HepG2 (cell line): ENCODE data around the gene SMAD3.

Source experiments
- EP300 ChIP-seq, 3 experiments: sonication (generic) in 1 of 3; formaldehyde crosslinking in 1 of 3; IDR thresholded peaks; 2 replicates each; pipeline versions ENCODE4 v1.5.1 to v1.6.1; 2011 to 2020; ENCODE audit warnings: low read depth in 2 of 3, low read length in 2 of 3, borderline replicate concordance in 1 of 3, improper control_type of control experiment in 1 of 3, mild to moderate bottlenecking in 1 of 3, missing genetic modification reagents in 1 of 3, moderate library complexity in 1 of 3
- HOXA5 ChIP-seq: sonication (generic); formaldehyde crosslinking; IDR thresholded peaks from 2 replicates; pipeline ENCODE4 v1.4.0; 2020; ENCODE audit warnings: missing genetic modification reagents
- NAIF1 ChIP-seq: sonication (generic); formaldehyde crosslinking; IDR thresholded peaks from 2 replicates; pipeline ENCODE4 v1.5.0; 2020; ENCODE audit warnings: mild to moderate bottlenecking, missing genetic modification reagents, borderline replicate concordance
- POLR2AphosphoS5 ChIP-seq: IDR thresholded peaks from 2 replicates; pipeline ENCODE4 v1.6.1; 2012; ENCODE audit warnings: low read depth, low read length
- ZKSCAN1 ChIP-seq: fragments of 150-350 bp; IDR thresholded peaks from 2 replicates; pipeline ENCODE4 v1.6.1; 2014; ENCODE audit warnings: low read length
- ZNF772 ChIP-seq: sonication (generic); formaldehyde crosslinking; IDR thresholded peaks from 2 replicates; pipeline ENCODE4 v1.5.0; 2020; ENCODE audit warnings: mild to moderate bottlenecking, missing genetic modification reagents
- ZZZ3 ChIP-seq: sonication (generic); formaldehyde crosslinking; IDR thresholded peaks from 2 replicates; pipeline ENCODE4 v1.4.0; 2020; ENCODE audit warnings: missing genetic modification reagents, mild to moderate bottlenecking, borderline replicate concordance

DNA sequence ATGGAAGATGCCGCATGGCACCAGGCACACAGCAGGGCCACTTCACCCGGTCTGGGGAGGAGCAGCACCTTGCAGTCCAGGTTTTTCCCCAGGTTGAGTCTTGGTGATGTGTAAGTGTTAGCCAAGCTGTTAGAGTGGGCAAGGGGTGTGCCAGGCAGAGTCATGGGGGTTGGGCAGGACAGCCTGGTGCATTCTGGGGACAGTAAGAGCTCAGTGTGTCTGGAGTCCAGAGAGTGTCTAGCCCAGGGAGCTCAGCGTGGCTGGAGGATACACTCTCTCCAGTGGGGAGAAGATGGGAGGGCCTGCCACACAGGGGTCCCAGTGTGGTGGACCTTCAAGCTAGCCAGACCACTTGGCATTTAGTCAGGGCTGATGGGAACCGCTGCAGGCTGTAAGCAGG lies 101.7 kb downstream of the SMAD3 start:
- no peak for TF ChIP-seq ZKSCAN1
- no peak for TF ChIP-seq HOXA5
- no peak for TF ChIP-seq POLR2AphosphoS5
- TF ChIP-seq EP300 (IDR thresholded peaks at IDR 0.05; ENCODE audit: low read depth in 2 of 2, low read length in 2 of 2): no peak
- TF ChIP-seq EP300 (CRISPR knock-in tag; IDR thresholded peaks at IDR 0.05; ENCODE audit: borderline replicate concordance): no peak
- no peak for TF ChIP-seq ZZZ3 (CRISPR knock-in tag)
- TF ChIP-seq NAIF1 (CRISPR knock-in tag): no peak
- no peak for TF ChIP-seq ZNF772
